Ascending aorta (tissue), 2 donors: ENCODE results near the gene LARP4. TPM values are rescaled to one million over a fixed set of nuclear protein-coding genes. Genes with fewer than 3 reads are reported as not detected.

Experiments used
- DNase-seq, 2 donors: peaks; one replicate each; pipeline ENCODE4 v3.0.0-alpha.2; 2019; ENCODE audit warnings: low spot score in 2 of 2
- H3K27ac ChIP-seq, 2 donors: fragments of 200-600 bp; sonication (generic); one replicate each; pipeline ENCODE4 v1.5.1; 2016 to 2017; ENCODE audit warnings: mild to moderate bottlenecking in 1 of 2
- H3K27me3 ChIP-seq: fragments of 200-600 bp; sonication (generic); one replicate; pipeline ENCODE4 v1.5.1; 2017
- H3K36me3 ChIP-seq, 2 donors: fragments of 200-600 bp; sonication (generic); one replicate each; pipeline ENCODE4 v1.5.1; 2016
- H3K4me1 ChIP-seq, 2 donors: fragments of 200-600 bp; sonication (generic); one replicate each; pipeline ENCODE4 v1.5.1; 2016 to 2017; ENCODE audit warnings: mild to moderate bottlenecking in 1 of 2
- H3K4me3 ChIP-seq, 2 donors: fragments of 200-600 bp; sonication (generic); one replicate each; pipeline ENCODE4 v1.5.1; 2016 to 2017; ENCODE audit warnings: mild to moderate bottlenecking in 1 of 2
- H3K9me3 ChIP-seq, 2 donors: fragments of 200-600 bp; sonication (generic); one replicate each; pipeline ENCODE4 v1.5.1; 2016
- intact Hi-C: fragments of 100-400 bp; cut with DNase I; formaldehyde crosslinking; loops from one replicate; pipeline ENCODE4 v1.15.1; 2023
- total RNA-seq: library from RNA; depleted of rRNA; stranded (reverse); fragments of >200 nt; gene quantifications from one replicate; pipeline ENCODE4 v1.1.0, GENCODE V29; 2016
- TF ChIP-seq, protein P1 (sequence below), 3 experiments: fragments of 200-600 bp in 2 of 3; fragments of 450-650 bp in 1 of 3; sonication (generic) in 2 of 3; IDR thresholded peaks; one replicate each; pipeline ENCODE4 v1.5.1; 2016 to 2019; ENCODE audit warnings: antibody characterized with exemption in 3 of 3, mild to moderate bottlenecking in 1 of 3, moderate library complexity in 1 of 3

The LARP4 gene
- total RNA-seq, 1 donor from 2014 or later: 45.7 TPM

DNA sequence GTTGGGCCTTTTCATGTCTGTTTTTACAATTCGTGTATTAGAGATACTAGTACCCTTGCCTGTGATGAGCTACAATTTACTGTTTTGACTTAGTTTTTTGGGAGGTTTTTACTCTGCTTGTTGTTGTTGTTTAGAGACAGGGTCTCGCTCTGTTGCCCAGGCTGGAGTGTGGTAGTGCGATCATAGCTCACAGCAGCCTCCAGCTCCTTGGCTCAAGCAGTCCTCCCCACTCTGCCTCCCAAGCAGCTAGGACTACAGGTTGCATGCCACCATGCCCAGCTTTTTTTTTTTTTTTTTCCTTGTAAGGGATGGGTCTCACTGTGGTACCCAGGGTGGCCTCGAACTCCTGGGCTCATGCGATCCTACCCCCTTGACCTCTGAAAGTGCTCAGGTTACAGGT lies 52.1 kb downstream of the LARP4 start:
- intact Hi-C loops: no loop called here
- DNase-seq: no peak
- no peaks in the 10 kb centered on the region for H3K9me3 ChIP-seq

DNA sequence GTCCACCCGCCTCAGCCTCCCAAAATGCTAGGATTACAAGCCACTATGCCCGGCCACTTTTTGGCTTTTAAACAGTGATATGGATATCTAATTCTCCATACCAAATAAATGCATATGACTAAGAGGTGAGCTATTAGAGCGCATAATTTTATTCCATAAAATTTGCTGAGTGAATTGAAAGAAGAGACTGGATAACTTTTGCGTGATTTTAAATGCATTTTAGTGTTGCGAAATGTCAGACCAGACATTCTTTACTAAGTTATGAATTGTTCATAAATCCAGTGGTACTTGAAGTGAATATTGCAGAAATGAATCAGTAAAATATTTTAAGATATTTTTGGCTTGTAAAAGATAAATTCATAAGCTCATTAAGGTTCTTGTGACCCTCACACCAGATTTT lies 53.2 kb downstream of the LARP4 start:
- intact Hi-C loops: no loop called here
- H3K27me3 ChIP-seq: no peaks in the 10 kb centered on the region
- TF ChIP-seq, protein P1, sequence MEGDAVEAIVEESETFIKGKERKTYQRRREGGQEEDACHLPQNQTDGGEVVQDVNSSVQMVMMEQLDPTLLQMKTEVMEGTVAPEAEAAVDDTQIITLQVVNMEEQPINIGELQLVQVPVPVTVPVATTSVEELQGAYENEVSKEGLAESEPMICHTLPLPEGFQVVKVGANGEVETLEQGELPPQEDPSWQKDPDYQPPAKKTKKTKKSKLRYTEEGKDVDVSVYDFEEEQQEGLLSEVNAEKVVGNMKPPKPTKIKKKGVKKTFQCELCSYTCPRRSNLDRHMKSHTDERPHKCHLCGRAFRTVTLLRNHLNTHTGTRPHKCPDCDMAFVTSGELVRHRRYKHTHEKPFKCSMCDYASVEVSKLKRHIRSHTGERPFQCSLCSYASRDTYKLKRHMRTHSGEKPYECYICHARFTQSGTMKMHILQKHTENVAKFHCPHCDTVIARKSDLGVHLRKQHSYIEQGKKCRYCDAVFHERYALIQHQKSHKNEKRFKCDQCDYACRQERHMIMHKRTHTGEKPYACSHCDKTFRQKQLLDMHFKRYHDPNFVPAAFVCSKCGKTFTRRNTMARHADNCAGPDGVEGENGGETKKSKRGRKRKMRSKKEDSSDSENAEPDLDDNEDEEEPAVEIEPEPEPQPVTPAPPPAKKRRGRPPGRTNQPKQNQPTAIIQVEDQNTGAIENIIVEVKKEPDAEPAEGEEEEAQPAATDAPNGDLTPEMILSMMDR (IDR thresholded peaks at IDR 0.05): no peak
- no peak overlapping the region for H3K27ac ChIP-seq
- H3K36me3 ChIP-seq: peaks cover 11 to 23% of the 10 kb centered on the region in 2 donors
- H3K4me3 ChIP-seq: no peak overlapping the region
- no peak for DNase-seq
- H3K4me1 ChIP-seq: no peaks in the 10 kb centered on the region
- no peaks in the 10 kb centered on the region for H3K9me3 ChIP-seq

More for the DNA sequence above, 52.1 kb downstream of the LARP4 start:
- Histone ChIP-seq H3K4me1 (no peaks in the 10 kb centered on the region), H3K36me3 (peaks cover 12 to 20% of the 10 kb centered on the region in 2 donors), H3K27me3 (no peaks in the 10 kb centered on the region), H3K27ac (no peak overlapping the region), H3K4me3 (no peak overlapping the region)
- TF ChIP-seq, protein P1 (IDR thresholded peaks at IDR 0.05): no peak

DNA sequence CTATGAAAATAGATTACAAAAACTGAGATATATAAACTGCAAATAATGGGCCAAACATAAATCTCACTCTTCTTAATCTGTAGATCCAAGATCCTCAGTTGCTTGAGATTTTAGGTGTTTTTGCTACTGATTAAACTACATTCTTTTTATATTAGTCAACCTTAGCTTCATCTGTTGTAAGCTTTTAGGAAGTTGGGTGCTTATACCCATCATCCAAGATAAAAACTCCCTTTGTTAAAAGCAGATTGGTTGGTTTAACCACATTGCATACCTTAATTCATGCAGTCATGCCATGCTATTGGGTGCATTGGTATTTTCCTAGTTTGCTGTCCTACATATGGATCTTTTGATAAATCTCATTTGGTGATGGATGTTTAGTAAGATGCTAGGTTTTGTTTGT lies 57.9 kb downstream of the LARP4 start:
- no peak for DNase-seq
- Histone ChIP-seq H3K4me1 (no peaks in the 10 kb centered on the region), H3K4me3 (no peak overlapping the region), H3K9me3 (no peaks in the 10 kb centered on the region), H3K27ac (no peak overlapping the region), H3K36me3 (peaks cover 29 to 33% of the 10 kb centered on the region in 2 donors), H3K27me3 (no peaks in the 10 kb centered on the region)
- TF ChIP-seq, protein P1 (IDR thresholded peaks at IDR 0.05): no peak
- intact Hi-C loops: no loop called here

DNA sequence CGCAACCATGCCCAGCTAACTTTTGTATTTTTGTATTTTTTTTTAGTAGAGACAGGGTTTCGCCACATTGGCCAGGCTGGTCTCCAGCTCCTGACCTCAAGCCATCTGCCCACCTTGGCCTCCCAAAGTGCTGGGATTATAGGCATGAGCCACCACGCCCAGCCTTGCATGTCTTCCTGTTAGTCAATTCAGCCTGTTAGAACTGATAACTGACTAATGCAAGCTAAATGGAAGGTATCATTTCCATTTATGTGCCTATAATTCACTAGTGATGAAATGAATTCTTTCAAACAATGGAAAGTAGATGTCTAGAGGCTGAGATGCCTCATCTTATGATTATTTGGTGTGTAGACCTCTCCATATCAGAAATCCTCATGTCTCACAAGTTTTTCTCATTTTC lies 66.8 kb downstream of the LARP4 start:
- H3K4me1 ChIP-seq: no peaks in the 10 kb centered on the region
- peaks cover 61 to 74% of the 10 kb centered on the region in 2 donors for H3K36me3 ChIP-seq
- H3K4me3 ChIP-seq: no peak overlapping the region
- intact Hi-C loops: no loop called here
- no peaks in the 10 kb centered on the region for H3K9me3 ChIP-seq
- no peak for DNase-seq
- H3K27ac ChIP-seq: no peak overlapping the region
- TF ChIP-seq, protein P1 (IDR thresholded peaks at IDR 0.05): no peak
- H3K27me3 ChIP-seq: no peaks in the 10 kb centered on the region

DNA sequence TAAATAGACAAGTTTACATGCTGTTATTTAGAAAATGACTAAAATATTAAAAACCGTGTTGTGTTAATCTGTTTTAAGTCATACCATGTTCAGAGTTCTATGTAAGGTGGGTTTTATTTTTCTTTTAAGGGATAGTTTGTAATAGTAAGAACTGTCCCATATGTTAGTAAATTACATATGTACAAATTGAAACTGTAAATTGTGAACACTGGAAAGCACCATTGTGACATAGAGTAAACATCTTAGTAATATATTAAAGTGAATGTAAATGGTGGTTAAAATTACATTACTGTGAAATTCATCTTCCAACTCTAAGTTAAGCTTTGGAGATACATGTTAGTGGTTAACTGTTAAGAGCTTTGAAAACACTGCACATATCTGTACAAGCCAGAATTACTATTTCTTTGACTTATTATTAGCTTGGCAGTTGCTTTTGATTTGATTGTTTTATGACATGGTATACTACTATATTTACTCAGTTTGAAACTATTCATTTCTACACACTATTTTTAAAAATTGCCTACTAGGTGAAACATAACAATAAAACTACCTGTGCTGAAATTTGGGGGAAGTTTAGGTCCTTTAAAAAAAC lies 76.7 kb downstream of the LARP4 start:
- intact Hi-C loops: no loop called here

More for the DNA sequence above, 76.7 kb downstream of the LARP4 start:
- DNase-seq: no peak
- no peak overlapping the region for H3K4me3 ChIP-seq
- H3K9me3 ChIP-seq: no peaks in the 10 kb centered on the region
- TF ChIP-seq, protein P1 (IDR thresholded peaks at IDR 0.05): no peak
- H3K27me3 ChIP-seq: no peaks in the 10 kb centered on the region
- H3K27ac ChIP-seq: no peak overlapping the region
- peaks cover 37 to 38% of the 10 kb centered on the region in 2 donors for H3K36me3 ChIP-seq
- H3K4me1 ChIP-seq: no peaks in the 10 kb centered on the region
